Pancreas (tissue), 10 donors: Measurements from ENCODE around the gene SSBP2. TPM values are rescaled to one million over a fixed set of nuclear protein-coding genes. Genes with fewer than 3 reads are reported as not detected.

Experiments
- ATAC-seq, 4 donors: fragments of 200-7000 bp; cut with Tn5 transposase; one replicate each; pipeline versions ENCODE4 v1.8.0 to v1.9.1; 2020; ENCODE audit warnings: mild to moderate bottlenecking in 4 of 4, moderate library complexity in 4 of 4
- DNase-seq, 6 donors: peaks; one replicate each; pipeline ENCODE4 v3.0.0-alpha.2; 2020
- FAIRE-seq: peaks from 2 replicates; lab custom pipeline; 2012; peaks lifted over from hg19 to GRCh38; lab: Jason Lieb, UNC
- H3K27ac ChIP-seq, 4 donors: fragments of 200-600 bp; sonication (generic); 1 replicate in 3 of 4; 2 replicates in 1 of 4; pipeline versions ENCODE4 v1.5.0 to v1.8.0; 2020
- H3K27me3 ChIP-seq, 4 donors: fragments of 200-600 bp; one replicate each; pipeline ENCODE4 v1.8.0; 2021
- H3K36me3 ChIP-seq, 3 donors: fragments of 200-600 bp; sonication (generic) in 1 of 3; one replicate each; pipeline versions ENCODE4 v1.5.0 to v1.8.0; 2020 to 2021
- H3K4me1 ChIP-seq, 3 donors: fragments of 200-600 bp; one replicate each; pipeline ENCODE4 v1.8.0; 2021
- H3K4me3 ChIP-seq, 4 donors: fragments of 200-600 bp; sonication (generic) in 2 of 4; one replicate each; pipeline versions ENCODE4 v1.5.0 to v1.8.0; 2020 to 2021
- H3K9me3 ChIP-seq, 4 donors: fragments of 200-600 bp; one replicate each; pipeline ENCODE4 v1.8.0; 2021
- CTCF ChIP-seq, 4 donors: fragments of 200-600 bp; sonication (generic) in 3 of 4; IDR thresholded peaks; one replicate each; pipeline versions ENCODE4 v1.5.0 to v1.8.0; 2021; ENCODE audit warnings: antibody characterized with exemption in 4 of 4
- WGBS, 2 donors: extraction: QIAGEN DNeasy Blood & Tissue Kit; methylation state at CpG; one replicate each; pipeline ENCODE4 v1.1.7; 2013; 5-methylcytosine and 5-hydroxymethylcytosine counted together
- intact Hi-C, 3 donors: fragments of 100-400 bp; cut with DNase I; formaldehyde crosslinking; loops; one replicate each; pipeline versions ENCODE4 v1.11.1 to v1.14.2; 2022
- polyA plus RNA-seq, 2 donors: library from polyadenylated mRNA; stranded (reverse); fragments of 200-250 nt; gene quantifications; one replicate each; pipeline ENCODE4 v1.2.3, GENCODE V29; 2013
- total RNA-seq, 6 donors: library from RNA; stranded (reverse); fragmentation: NEBNext Ultra II Directional in 4 of 6; extraction: Animal tissue kit (Norgen Biotek cat#: 25700) in 4 of 6; gene quantifications; one replicate each; pipeline versions ENCODE4 v1.2.1 to v1.2.4, GENCODE V29; 2021 to 2023
- donor health status: healthy with polysubstance abuse.
- donor health status: DM: no; HTN: no; CAD: no; lungs with moderate emphysema.
- donor health status: DM: no; HTN: no; CAD: no.
- donor health status: control.
- donor health status: control.
- donor health status: Bipolar disorder and iron deficiency.
- donor health status: DM: yes; HTN: yes; CAD: no.
- donor health status: DM: no; HTN: no; CAD: no.
- donor health status: DM: no; HTN: no; CAD: no.
- donor health status: DM: yes; HTN: yes; CAD: no.

The SSBP2 gene
- total and polyA plus RNA-seq, 8 donors, result 8.6 to 20.7 (median 15.8) TPM

DNA sequence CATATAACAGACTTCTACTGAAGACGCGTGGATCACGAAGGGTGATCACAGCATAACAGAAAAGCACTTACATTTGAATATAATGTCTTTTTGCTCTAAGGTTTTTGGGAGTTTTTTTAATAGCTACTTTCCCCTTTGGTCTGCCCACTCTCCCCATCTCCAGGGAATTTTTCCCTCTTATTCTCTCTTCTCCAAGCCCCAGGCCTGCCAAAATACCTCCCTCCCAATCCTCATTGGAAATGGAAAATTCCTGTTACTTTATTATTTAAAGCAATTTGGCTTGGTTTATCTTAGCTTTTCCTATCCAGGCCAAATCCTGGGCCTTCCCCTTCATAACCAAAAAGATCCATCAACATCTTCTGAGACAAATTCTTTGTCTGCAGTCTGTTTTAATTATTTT lies 22.3 kb upstream of the SSBP2 start:
- DNase-seq, result no peak
- peaks cover under 1 to 2% (median 2%) of the 10 kb centered on the region in 3 donors for H3K4me1 ChIP-seq
- no peak overlapping the region for H3K27ac ChIP-seq
- ATAC-seq, result no peak
- intact Hi-C loops, result no loop called here
- FAIRE-seq, result no peak
- no peak for TF ChIP-seq CTCF (IDR thresholded peaks at IDR 0.05)
- H3K36me3 ChIP-seq, result no peaks in the 10 kb centered on the region
- H3K27me3 ChIP-seq, result no peaks in the 10 kb centered on the region
- no peak overlapping the region for H3K4me3 ChIP-seq
- H3K9me3 ChIP-seq, result no peaks in the 10 kb centered on the region
- WGBS, 2 donors, result 90 to 98% methylated on average over 3 of the region's 3 CpGs

DNA sequence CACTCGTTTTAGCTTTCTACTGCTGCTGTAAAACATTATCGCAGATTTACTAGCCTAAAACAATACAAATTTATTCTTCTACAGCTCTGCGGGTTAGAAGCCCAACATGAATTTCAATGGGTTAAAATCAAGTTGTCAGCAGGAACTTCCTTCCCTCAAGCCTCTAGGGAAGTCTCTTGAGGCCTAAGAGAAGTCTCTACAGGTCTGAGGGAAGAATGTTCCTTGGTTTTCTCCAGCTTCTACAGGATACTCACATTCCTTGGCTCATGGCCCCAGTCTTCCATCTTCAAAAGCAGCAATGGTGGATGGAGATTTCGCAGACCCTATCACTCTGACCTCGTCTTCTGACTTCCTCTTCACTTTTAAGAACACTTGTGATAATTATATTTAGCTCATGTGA lies 21.6 kb upstream of the SSBP2 start:
- Histone ChIP-seq H3K4me3 (no peak overlapping the region), H3K27ac (no peak overlapping the region), H3K36me3 (no peaks in the 10 kb centered on the region), H3K4me1 (peaks cover 0 to 3% (median 0%) of the 10 kb centered on the region in 3 donors), H3K27me3 (no peaks in the 10 kb centered on the region), H3K9me3 (no peaks in the 10 kb centered on the region)
- WGBS, 2 donors, result 79 to 86% methylated on average over 5 of the region's 5 CpGs
- TF ChIP-seq CTCF (IDR thresholded peaks at IDR 0.05), result no peak
- FAIRE-seq (no peak), ATAC-seq (no peak), DNase-seq (no peak)
- intact Hi-C loops, result no loop called here

GRCh38 chr5:81768935-81769452 lies 18.1 kb upstream of the SSBP2 start:
- FAIRE-seq (no peak), ATAC-seq (peak in 1 of 4 donors; percentile 50), DNase-seq (no peak)
- H3K4me1 ChIP-seq, result peaks cover 0 to 4% (median 0%) of the 10 kb centered on the region in 3 donors
- no peak overlapping the region for H3K27ac ChIP-seq
- no peak overlapping the region for H3K4me3 ChIP-seq
- H3K9me3 ChIP-seq, result no peaks in the 10 kb centered on the region
- no peaks in the 10 kb centered on the region for H3K36me3 ChIP-seq
- no peak for TF ChIP-seq CTCF (IDR thresholded peaks at IDR 0.05)
- intact Hi-C loops, result no loop called here
- H3K27me3 ChIP-seq, result no peaks in the 10 kb centered on the region
- WGBS, 2 donors, result 80 to 88% methylated on average over 2 of the region's 2 CpGs

GRCh38 chr5:81767938-81768337 lies 17.0 kb upstream of the SSBP2 start:
- H3K27ac ChIP-seq, result no peak overlapping the region
- peaks cover 0 to 4% (median 0%) of the 10 kb centered on the region in 3 donors for H3K4me1 ChIP-seq
- no peaks in the 10 kb centered on the region for H3K36me3 ChIP-seq
- H3K27me3 ChIP-seq, result no peaks in the 10 kb centered on the region
- DNase-seq (no peak), FAIRE-seq (no peak), ATAC-seq (no peak)
- H3K4me3 ChIP-seq, result no peak overlapping the region
- no peaks in the 10 kb centered on the region for H3K9me3 ChIP-seq
- WGBS, 2 donors, result 40% methylated on average over 2 of the region's 2 CpGs
- intact Hi-C loops, result no loop called here
- no peak for TF ChIP-seq CTCF (IDR thresholded peaks at IDR 0.05)

- no peak for TF ChIP-seq CTCF (IDR thresholded peaks at IDR 0.05)
- DNase-seq, result no peak
- H3K9me3 ChIP-seq, result no peaks in the 10 kb centered on the region
- H3K4me1 ChIP-seq, result peaks cover 0 to 4% (median 0%) of the 10 kb centered on the region in 3 donors
- no peaks in the 10 kb centered on the region for H3K27me3 ChIP-seq
- 74 to 77% methylated on average over 8 of the region's 8 CpGs for WGBS, 2 donors
- no peak for FAIRE-seq
- intact Hi-C loops, result no loop called here
- H3K36me3 ChIP-seq, result no peaks in the 10 kb centered on the region
- ATAC-seq, result peak in 1 of 4 donors; percentile 28
- H3K27ac ChIP-seq, result peak overlapping the region in 1 of 4 donors; percentile 62
- no peak overlapping the region for H3K4me3 ChIP-seq
These were observed 16.2 kb upstream of the SSBP2 start for GRCh38 chr5:81767097-81767496.
